ENCODE results near the gene UTS2. TPM values are rescaled to one million over a fixed set of nuclear protein-coding genes. Genes with fewer than 3 reads are reported as not detected.

Gene UTS2
- total RNA-seq, 2 experiments from 2014 or later, result not detected

DNA sequence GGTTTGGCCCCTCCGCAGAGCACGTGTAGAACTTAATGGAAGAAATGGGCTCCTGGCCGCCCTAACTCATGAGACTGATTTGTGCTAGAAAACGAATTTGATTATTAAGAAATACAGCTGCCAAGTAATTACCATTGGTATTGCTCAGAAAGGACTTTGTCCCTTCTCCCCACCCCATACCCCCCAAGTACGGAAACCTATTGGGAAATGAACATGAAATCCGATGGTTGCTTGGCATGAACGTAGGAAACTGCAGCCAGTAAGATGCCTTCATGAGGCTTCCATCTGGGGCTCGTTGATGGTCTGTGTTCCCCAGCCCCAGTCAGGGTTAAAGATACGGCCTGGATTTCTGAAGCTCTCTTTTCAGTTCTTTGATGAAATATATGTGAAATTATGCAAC lies 47.4 kb downstream of the UTS2 start:
- DNase-seq (no peak), ATAC-seq (ENCODE audit: poor library complexity) (no peak)
- TF ChIP-seq, protein P1, sequence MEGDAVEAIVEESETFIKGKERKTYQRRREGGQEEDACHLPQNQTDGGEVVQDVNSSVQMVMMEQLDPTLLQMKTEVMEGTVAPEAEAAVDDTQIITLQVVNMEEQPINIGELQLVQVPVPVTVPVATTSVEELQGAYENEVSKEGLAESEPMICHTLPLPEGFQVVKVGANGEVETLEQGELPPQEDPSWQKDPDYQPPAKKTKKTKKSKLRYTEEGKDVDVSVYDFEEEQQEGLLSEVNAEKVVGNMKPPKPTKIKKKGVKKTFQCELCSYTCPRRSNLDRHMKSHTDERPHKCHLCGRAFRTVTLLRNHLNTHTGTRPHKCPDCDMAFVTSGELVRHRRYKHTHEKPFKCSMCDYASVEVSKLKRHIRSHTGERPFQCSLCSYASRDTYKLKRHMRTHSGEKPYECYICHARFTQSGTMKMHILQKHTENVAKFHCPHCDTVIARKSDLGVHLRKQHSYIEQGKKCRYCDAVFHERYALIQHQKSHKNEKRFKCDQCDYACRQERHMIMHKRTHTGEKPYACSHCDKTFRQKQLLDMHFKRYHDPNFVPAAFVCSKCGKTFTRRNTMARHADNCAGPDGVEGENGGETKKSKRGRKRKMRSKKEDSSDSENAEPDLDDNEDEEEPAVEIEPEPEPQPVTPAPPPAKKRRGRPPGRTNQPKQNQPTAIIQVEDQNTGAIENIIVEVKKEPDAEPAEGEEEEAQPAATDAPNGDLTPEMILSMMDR (IDR thresholded peaks at IDR 0.05), result no peak
- Histone ChIP-seq H3K4me1 (ENCODE audit: insufficient read depth, low read length) (no peaks in the 10 kb centered on the region), H3K27me3 (ENCODE audit: control insufficient read depth in 1 of 2, insufficient read depth in 2 of 2, low read length in 2 of 2) (no peaks in the 10 kb centered on the region), H3K4me3 (ENCODE audit: low read length) (no peak overlapping the region), H3K36me3 (ENCODE audit: insufficient read depth, low read length) (peaks cover 19% of the 10 kb centered on the region), H3K27ac (ENCODE audit: low read depth in 1 of 2, low read length in 2 of 2) (no peak overlapping the region), H3K9me3 (ENCODE audit: control insufficient read depth in 1 of 2, insufficient read depth in 1 of 2, low read length in 2 of 2) (no peaks in the 10 kb centered on the region)
- ChIA-PET POLR2A (no interaction called here), CTCF (no interaction called here)
- intact Hi-C loops (cut with DNase I, micrococcal nuclease), result loop anchor here in 1 of 2 experiments (5.0 kb wide), 1 partner anchor 97 kb away; no protein-coding TSS in a partner anchor
- Mint-ChIP-seq H3K4me3 (no peak overlapping the region), H3K27me3 (no peaks in the 10 kb centered on the region), H3K4me1 (ENCODE audit: low read depth) (no peaks in the 10 kb centered on the region), H3K27ac (no peak overlapping the region), H3K9me3 (no peaks in the 10 kb centered on the region), H3K36me3 (ENCODE audit: low read depth) (peaks cover 56% of the 10 kb centered on the region)

Other genes starting within 250 kb of the UTS2 start
- 10 to 100 TPM; 76.9 to 87.7 TPM for gene VAMP3, start 81.8 kb downstream of the UTS2 start, total RNA-seq
- 10 to 100 TPM; 10.1 to 11.4 TPM for gene PER3, start 68.8 kb downstream of the UTS2 start, total RNA-seq
- under 1 TPM; 0.52 to 0.84 TPM for gene TNFRSF9, start 87.8 kb upstream of the UTS2 start, total RNA-seq
- gene PARK7, start 108.6 kb upstream of the UTS2 start, total RNA-seq, result 10 to 100 TPM; 57.7 to 62.4 TPM
- 1 to 10 TPM; 3.6 TPM for gene ERRFI1, start 173.2 kb upstream of the UTS2 start, total RNA-seq